ENCODE data around the gene CBY2. TPM values are rescaled to one million over a fixed set of nuclear protein-coding genes. Genes with fewer than 3 reads are reported as not detected.

The CBY2 gene
- total RNA-seq, 6 donors from 2014 or later, result not detected

GRCh38 chr13:45705918-45706317 is 3.8 kb downstream of the CBY2 start:
- no peak for ATAC-seq (ENCODE audit: low FRiP score in 2 of 2)
- DNase-seq, result no peak

GRCh38 chr13:45707516-45708100 is 5.5 kb downstream of the CBY2 start:
- Histone ChIP-seq H3K4me3 (no peak overlapping the region), H3K27ac (no peak overlapping the region), H3K4me1 (no peaks in the 10 kb centered on the region), H3K36me3 (no peaks in the 10 kb centered on the region), H3K9me3 (no peaks in the 10 kb centered on the region), H3K27me3 (no peaks in the 10 kb centered on the region)
- DNase-seq (no peak), ATAC-seq (ENCODE audit: low FRiP score in 2 of 2) (no peak)
- TF ChIP-seq POLR2AphosphoS5 (IDR thresholded peaks at IDR 0.05), result no peak
- TF ChIP-seq CTCF (IDR thresholded peaks at IDR 0.05), result no peak
- TF ChIP-seq POLR2A (IDR thresholded peaks at IDR 0.05), result no peak
- no peak for TF ChIP-seq EP300 (IDR thresholded peaks at IDR 0.05)
- 79 to 80% methylated on average over 2 of the region's 2 CpGs for WGBS, 2 donors

More at GRCh38 chr13:45705918-45706317, 3.8 kb downstream of the CBY2 start:
- Histone ChIP-seq H3K27me3 (no peaks in the 10 kb centered on the region), H3K4me1 (no peaks in the 10 kb centered on the region), H3K27ac (no peak overlapping the region), H3K9me3 (no peaks in the 10 kb centered on the region), H3K4me3 (no peak overlapping the region), H3K36me3 (no peaks in the 10 kb centered on the region)
- TF ChIP-seq EP300 (IDR thresholded peaks at IDR 0.05) (no peak), CTCF (IDR thresholded peaks at IDR 0.05) (no peak), POLR2AphosphoS5 (IDR thresholded peaks at IDR 0.05) (no peak), POLR2A (IDR thresholded peaks at IDR 0.05) (no peak)

GRCh38 chr13:45711951-45712350 is 9.8 kb downstream of the CBY2 start:
- Histone ChIP-seq H3K4me3 (no peak overlapping the region), H3K27me3 (no peaks in the 10 kb centered on the region), H3K9me3 (no peaks in the 10 kb centered on the region), H3K27ac (no peak overlapping the region), H3K36me3 (no peaks in the 10 kb centered on the region), H3K4me1 (no peaks in the 10 kb centered on the region)
- ATAC-seq (ENCODE audit: low FRiP score in 2 of 2), result no peak
- no peak for DNase-seq
- TF ChIP-seq EP300 (IDR thresholded peaks at IDR 0.05), result no peak
- WGBS, 2 donors, result 95 to 100% methylated on average over 2 of the region's 2 CpGs

GRCh38 chr13:45713106-45713690 is 11.1 kb downstream of the CBY2 start:
- WGBS, 2 donors, result 96 to 98% methylated on average over 31 to 34 of the region's 34 CpGs
- Histone ChIP-seq H3K36me3 (no peaks in the 10 kb centered on the region), H3K9me3 (no peaks in the 10 kb centered on the region), H3K4me3 (no peak overlapping the region), H3K27me3 (no peaks in the 10 kb centered on the region), H3K27ac (no peak overlapping the region), H3K4me1 (no peaks in the 10 kb centered on the region)
- DNase-seq (peak in 1 of 2 donors; percentile 68), ATAC-seq (ENCODE audit: low FRiP score in 2 of 2) (no peak)
- TF ChIP-seq POLR2A (IDR thresholded peaks at IDR 0.05), result no peak
- no peak for TF ChIP-seq CTCF (IDR thresholded peaks at IDR 0.05)

GRCh38 chr13:45713721-45714120 is 11.6 kb downstream of the CBY2 start:
- DNase-seq (peak in 1 of 2 donors; percentile 71), ATAC-seq (ENCODE audit: low FRiP score in 2 of 2) (peak in 1 of 2 donors; percentile 28)
- Histone ChIP-seq H3K27me3 (no peaks in the 10 kb centered on the region), H3K4me3 (no peak overlapping the region), H3K4me1 (no peaks in the 10 kb centered on the region), H3K9me3 (no peaks in the 10 kb centered on the region), H3K36me3 (no peaks in the 10 kb centered on the region), H3K27ac (no peak overlapping the region)
- WGBS, 2 donors, result 89 to 95% methylated on average over 24 to 26 of the region's 28 CpGs
- TF ChIP-seq EP300 (IDR thresholded peaks at IDR 0.05) (no peak), POLR2A (IDR thresholded peaks at IDR 0.05) (no peak), POLR2AphosphoS5 (IDR thresholded peaks at IDR 0.05) (no peak), CTCF (IDR thresholded peaks at IDR 0.05) (no peak)

Data from upper lobe of left lung (tissue), 6 donors.